OCI-M2 (cell line): ENCODE data around the gene DNAJC5G.
"Not testable (repeated sequence)": the region's sequence is repeated elsewhere in the genome, so short reads cannot be mapped to it uniquely, and the experiment has no call there.

ENCODE experiments used
- DNase-seq: peaks from one replicate; lab custom pipeline; 2025; ENCODE audit not compliant: unreplicated experiment; lab: John Stamatoyannopoulos, UW

The DNAJC5G gene

GRCh38 chr2:27251766-27252165 is 23.5 kb upstream of the DNAJC5G start:
- DNase-seq: no peak

- DNase-seq: no peak
Observed at GRCh38 chr2:27255187-27255586, 20.0 kb upstream of the DNAJC5G start.

DNA sequence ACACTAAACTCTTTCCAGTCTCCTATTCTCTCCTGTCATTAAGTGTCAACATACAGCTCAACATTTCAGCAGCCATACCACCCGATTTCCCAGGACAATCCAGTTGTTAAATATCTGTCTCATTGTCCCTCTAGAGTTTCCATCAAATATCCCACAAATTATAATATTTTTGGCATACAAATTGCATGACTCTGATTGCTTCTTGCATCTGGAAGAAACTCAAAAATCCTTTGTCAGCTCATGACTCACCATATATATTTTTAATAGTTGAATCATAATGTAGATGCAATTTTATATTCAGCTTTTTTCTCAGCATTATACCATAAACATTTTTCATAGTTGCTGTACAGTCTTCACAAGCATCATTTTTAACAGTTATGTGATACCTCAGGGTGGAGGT is 19.6 kb upstream of the DNAJC5G start:
- DNase-seq: no peak

GRCh38 chr2:27256855-27257454 is 18.3 kb upstream of the DNAJC5G start:
- DNase-seq: no peak

DNA sequence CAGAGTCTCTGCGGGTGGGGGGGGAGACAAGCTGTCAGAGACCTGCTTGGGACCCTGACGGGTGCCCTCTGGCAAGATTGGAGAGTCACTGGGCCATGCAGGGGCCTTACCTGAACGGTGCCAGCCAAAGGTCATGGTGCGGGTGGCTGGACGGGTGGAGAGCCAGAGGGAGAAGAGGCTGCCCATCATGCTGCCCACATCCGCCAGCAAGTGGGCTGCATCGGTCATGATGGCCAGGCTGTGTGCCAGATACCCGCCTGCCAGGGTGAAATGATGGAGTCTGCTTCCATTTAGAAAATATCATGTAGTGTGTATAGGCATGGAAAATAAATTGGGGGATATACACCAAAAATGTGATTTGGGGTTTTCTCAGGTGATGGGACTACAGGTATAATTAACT is 17.2 kb upstream of the DNAJC5G start:
- DNase-seq: no peak

GRCh38 chr2:27261241-27261925 is 13.8 kb upstream of the DNAJC5G start:
- no peak for DNase-seq

- no peak for DNase-seq
Observed at GRCh38 chr2:27261926-27262298, 13.3 kb upstream of the DNAJC5G start.

DNA sequence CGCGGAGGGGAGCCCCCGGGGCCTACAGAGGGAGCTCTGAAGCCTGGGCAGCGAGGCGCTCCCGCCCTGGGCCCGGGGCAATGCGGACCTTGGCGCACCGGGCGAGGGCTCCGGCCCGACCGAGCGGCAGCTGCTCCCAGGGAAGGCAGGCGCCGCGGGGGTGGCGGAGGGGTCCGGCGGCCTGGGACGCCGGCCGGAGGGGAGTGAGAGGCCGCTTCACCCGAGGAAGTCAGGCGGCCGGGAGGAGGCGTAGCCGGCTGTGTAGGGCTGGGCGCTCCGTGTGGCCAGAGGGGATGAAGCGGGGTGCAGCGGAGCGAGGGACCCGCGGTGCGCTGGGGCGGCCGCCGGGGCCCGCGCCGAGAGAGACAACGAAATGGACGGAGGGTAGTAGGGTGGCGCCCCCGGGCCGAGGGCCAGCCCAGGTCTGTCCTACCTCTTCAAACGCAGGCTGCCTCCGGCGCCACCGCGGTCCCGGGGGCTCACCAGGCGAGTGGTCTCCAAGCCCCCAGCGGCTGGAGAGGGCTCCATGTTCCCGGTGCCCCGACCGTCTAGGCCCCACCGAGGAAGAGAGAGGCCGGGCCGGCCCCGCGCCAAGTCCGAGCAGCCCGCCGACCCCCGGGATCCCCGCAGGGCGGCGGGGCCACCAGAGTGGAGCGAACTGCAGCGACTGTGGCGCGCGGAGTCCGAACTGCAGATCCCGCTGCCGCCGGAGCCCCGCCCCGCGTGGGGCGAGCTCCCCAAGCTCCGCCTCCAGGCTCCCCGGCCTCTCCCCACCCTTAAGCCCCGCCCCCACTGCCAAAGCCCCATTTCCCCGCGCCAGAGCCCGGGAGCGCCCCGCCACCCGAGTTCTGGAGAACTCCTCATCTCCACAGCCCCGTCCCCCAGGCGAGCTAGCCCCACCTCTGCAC is 12.6 kb upstream of the DNAJC5G start, which contains the start of gene SLC30A3:
SLC30A3 (minus strand) TSS at position 669 of the 908 bp plus-strand sequence; CDS start at position 528, 141 bp downstream.
- DNase-seq: no peak

- DNase-seq: no peak
Observed at GRCh38 chr2:27263287-27264252, 11.7 kb upstream of the DNAJC5G start.

GRCh38 chr2:27264253-27264752 is 10.9 kb upstream of the DNAJC5G start:
- no peak for DNase-seq

DNA sequence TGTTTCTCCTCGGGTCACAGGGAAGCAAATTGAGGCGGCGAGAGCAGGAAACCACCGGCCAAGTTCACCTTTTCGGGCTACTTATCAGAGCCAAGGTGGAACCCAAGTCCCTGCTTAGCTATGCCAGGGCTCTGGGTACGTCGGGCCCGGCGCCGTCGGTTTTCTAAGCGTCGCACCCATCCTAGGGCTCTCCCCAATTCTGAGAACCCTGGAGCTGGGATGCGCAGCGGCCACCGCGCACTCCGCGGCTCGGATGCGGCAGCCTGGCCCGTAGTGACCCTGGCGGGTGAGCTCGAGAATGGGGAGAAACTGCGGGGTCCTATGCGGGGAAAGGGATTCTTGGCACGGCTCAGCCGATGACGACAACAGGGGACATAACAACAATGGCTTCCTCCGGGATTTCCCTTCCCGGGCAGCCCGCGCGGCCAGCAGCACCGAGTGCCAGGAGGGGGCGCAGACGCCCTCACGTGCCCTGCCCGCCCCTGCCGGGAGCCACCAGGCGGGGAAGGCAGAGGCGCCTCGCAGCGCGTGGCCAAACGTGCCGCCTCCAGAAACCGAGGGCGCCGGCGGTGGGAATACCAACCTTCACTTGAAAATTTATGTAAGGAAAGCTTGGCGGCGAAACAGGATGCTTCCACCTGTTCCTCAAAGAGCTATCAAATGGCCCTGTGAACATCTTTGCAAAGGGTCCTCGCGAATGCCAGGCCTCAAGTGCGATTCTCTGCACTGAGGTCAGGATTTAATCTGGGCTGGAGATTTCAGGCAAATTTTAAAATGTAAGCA is 10.3 kb upstream of the DNAJC5G start:
- DNase-seq: no peak

GRCh38 chr2:27265536-27265870 is 9.7 kb upstream of the DNAJC5G start:
- no peak for DNase-seq

DNA sequence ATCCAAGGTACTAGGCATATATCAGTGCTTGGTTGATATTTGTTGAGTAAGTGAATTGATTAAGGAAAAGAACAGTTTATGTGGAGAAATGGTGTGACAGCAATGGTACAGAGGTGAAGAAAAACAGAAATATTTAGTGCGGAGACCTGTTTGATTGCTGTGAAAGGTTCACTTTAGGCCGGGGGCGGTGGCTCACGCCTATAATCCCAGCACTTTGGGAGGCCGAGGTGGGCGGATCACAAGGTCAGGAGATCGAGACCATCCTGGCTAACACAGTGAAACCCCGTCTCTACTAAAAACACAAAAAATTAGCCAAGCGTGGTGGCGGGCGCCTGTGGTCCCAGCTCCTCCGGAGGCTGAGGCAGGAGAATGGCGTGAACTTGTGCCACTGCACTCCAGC is 6.9 kb upstream of the DNAJC5G start:
- DNase-seq: not testable (repeated sequence)

DNA sequence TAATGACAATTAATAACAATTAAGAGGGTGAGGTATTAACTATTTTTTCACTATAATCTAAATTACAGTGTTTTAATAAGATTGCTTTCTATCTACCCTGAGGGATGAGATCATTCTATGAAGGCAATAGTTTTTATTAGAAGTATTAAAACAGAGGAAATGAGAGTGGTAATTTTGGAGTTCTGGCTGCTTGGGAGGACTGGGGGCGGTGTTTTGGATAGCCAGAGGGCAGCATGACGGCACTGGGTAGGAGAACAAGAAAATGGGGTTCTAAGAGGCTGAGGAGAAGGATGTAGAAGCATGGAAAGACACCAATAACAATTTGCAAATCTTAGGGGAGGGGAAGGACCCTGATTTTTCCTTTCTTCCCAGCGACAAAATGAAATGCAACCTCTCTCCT is 5.1 kb upstream of the DNAJC5G start:
- no peak for DNase-seq

DNA sequence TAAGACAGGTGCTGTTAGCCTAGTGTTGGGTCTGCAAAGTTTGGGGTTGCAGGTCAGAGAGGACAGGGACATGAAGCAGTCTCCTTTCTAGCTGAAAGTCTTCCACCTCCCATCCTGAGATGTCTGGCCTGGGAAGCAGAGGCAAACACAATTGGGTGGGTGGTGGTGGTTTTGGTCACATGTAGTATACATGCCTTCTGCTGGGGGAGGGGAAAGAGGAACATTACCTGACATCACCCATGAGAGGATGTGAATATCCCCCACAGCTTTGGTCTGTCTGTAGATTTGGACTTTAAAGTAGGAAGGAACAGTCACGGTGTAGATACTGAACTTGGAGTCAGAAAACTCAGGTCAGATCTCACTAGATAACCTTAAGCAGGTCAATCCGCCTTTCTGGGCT is 4.6 kb upstream of the DNAJC5G start:
- no peak for DNase-seq

DNA sequence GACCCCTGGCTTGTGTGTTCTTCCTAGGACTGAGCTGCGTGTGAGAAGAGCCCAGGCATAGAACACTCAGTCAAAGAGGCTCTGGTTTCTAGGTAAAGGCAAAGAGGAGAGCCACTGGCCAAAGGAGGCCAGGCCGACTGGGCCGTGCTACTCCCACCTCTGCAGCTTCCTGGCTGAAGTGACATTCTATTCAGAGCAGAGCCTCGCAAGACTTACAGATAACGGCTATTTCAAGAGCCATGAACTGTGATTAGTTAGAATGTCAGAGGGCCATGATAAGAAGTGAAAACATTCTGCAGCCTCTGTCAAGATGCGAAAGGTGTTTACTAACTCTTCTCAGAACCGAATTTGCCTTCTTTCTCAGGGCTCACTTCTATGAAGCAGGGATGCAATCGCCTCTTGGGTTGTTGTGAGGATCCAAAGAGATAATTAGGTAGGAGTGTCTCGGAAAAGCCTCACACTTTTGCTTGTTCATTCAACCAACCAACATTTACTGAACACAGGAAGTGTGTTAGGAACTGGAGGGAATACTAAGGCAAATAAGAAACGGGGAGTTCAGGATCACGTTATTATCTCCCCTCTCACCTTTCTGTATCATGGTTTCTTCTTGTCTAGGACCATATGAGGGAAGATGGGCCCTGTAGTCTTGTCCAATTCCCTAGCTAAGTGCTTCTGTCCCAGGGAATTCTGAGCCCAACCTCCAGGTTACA is 3.4 kb upstream of the DNAJC5G start:
- DNase-seq: no peak

- DNase-seq: not testable (repeated sequence)
Observed at GRCh38 chr2:27272537-27273522, 2.4 kb upstream of the DNAJC5G start.

GRCh38 chr2:27278010-27278409 is 2.8 kb downstream of the DNAJC5G start:
- DNase-seq: no peak
